Heart right ventricle (tissue), 16 donors: ENCODE measurements around the gene CTDNEP1. TPM values are rescaled to one million over a fixed set of nuclear protein-coding genes. Genes with fewer than 3 reads are reported as not detected.

Source experiments
- ATAC-seq, 8 donors: fragments of 200-7000 bp; cut with Tn5 transposase; one replicate each; pipeline ENCODE4 v1.9.1; 2020; ENCODE audit warnings: mild to moderate bottlenecking in 8 of 8, moderate library complexity in 8 of 8, moderate number of reproducible peaks in 1 of 8
- DNase-seq, 2 donors: peaks; one replicate each; pipeline ENCODE4 v3.0.0-alpha.2; 2020
- H3K27ac ChIP-seq, 10 donors: fragments of 200-600 bp; sonication (generic) in 2 of 10; one replicate each; pipeline versions ENCODE4 v1.5.0 to v1.8.0; 2020 to 2022; ENCODE audit warnings: mild to moderate bottlenecking in 3 of 10
- H3K27me3 ChIP-seq, 7 donors: fragments of 200-600 bp; one replicate each; pipeline ENCODE4 v1.8.0; 2021 to 2022; ENCODE audit warnings: mild to moderate bottlenecking in 2 of 7
- H3K36me3 ChIP-seq, 9 donors: fragments of 200-600 bp; sonication (generic) in 1 of 9; one replicate each; pipeline versions ENCODE4 v1.5.0 to v1.8.0; 2020 to 2022; ENCODE audit warnings: mild to moderate bottlenecking in 2 of 9
- H3K4me1 ChIP-seq, 9 donors: fragments of 200-600 bp; sonication (generic) in 1 of 9; one replicate each; pipeline versions ENCODE4 v1.5.0 to v1.8.0; 2020 to 2022; ENCODE audit warnings: mild to moderate bottlenecking in 4 of 9
- H3K4me3 ChIP-seq, 10 donors: fragments of 200-600 bp; sonication (generic) in 2 of 10; one replicate each; pipeline versions ENCODE4 v1.5.0 to v1.8.0; 2020 to 2022; ENCODE audit warnings: mild to moderate bottlenecking in 7 of 10, moderate library complexity in 2 of 10
- H3K9me3 ChIP-seq, 11 donors: fragments of 200-600 bp in 10 of 11; sonication (generic) in 2 of 11; one replicate each; pipeline versions ENCODE4 v1.5.0 to v1.8.0; 2013 to 2022; ENCODE audit warnings: mild to moderate bottlenecking in 2 of 11, control low read depth in 1 of 11, moderate library complexity in 1 of 11
- WGBS, 2 donors: extraction: QIAGEN DNeasy Blood & Tissue Kit; methylation state at CpG; one replicate each; pipeline ENCODE4 v1.1.7; 2013; ENCODE audit warnings: inconsistent platforms in 1 of 2; 5-methylcytosine and 5-hydroxymethylcytosine counted together
- intact Hi-C, 10 donors: fragments of 100-400 bp; cut with DNase I; formaldehyde crosslinking; loops; one replicate each; pipeline versions ENCODE4 v1.11.1 to v1.14.2; 2022
- polyA plus RNA-seq, 2 donors: library from polyadenylated mRNA; stranded (reverse); fragments of 200-250 nt; gene quantifications; one replicate each; pipeline ENCODE4 v1.2.3, GENCODE V29; 2013
- total RNA-seq, 10 donors: library from RNA; stranded (reverse); fragmentation: NEBNext Ultra II Directional in 3 of 10; extraction: Animal tissue kit (Norgen Biotek cat#: 25700) in 3 of 10; gene quantifications; one replicate each; pipeline versions ENCODE4 v1.2.1 to v1.2.4, GENCODE V29; 2021 to 2023
- TF ChIP-seq, protein P1 (sequence below), 9 donors: fragments of 200-600 bp; sonication (generic) in 2 of 9; IDR thresholded peaks; one replicate each; pipeline versions ENCODE4 v1.5.0 to v1.8.0; 2021 to 2022; ENCODE audit warnings: antibody characterized with exemption in 9 of 9, mild to moderate bottlenecking in 5 of 9, moderate library complexity in 1 of 9
- donor health status: Arrhythmogenic right ventricular cardiomyopathy.
- donor health status: ischemic (EF 13 %, LVEDD 7.1; RV severe dilation, severe dysfunction).
- donor health status: healthy with polysubstance abuse.
- donor health status: DM: no; HTN: yes; CAD: no.
- donor health status: DM: no; HTN: no; CAD: no.
- donor health status: ischemic (EF 25% LVEDD 6.9; RV normal size, moderate dysfunction).
- donor health status: ischemic (EF 25% LVEDD 5.7; RV mildly dilated, moderate dysfunction).
- donor health status: healthy.
- donor health status: DM: yes; HTN: yes; CAD: no.
- donor health status: Ischemic cardiomyopathy.
- donor health status: ischemic (EF 35%, LVEDD 5.7; RV mildly dilated, moderate dysfunction).
- donor health status: nonischemic (EF 11% LVEDD 7.7; RV severe dilation, severe dysfunction).
- donor health status: DM: yes; HTN: yes; CAD: no.
- donor health status: PGD.
- donor health status: ischemic (EF 29% LVEDD 5.4; RV normal size, mild dysfunction).
- donor health status: nonischemic (EF 23%, LVEDD 6.1; RV moderate dilation, normal function).

CTDNEP1 gene
- total and polyA plus RNA-seq, 12 donors, result 56.3 to 135 (median 110) TPM

DNA sequence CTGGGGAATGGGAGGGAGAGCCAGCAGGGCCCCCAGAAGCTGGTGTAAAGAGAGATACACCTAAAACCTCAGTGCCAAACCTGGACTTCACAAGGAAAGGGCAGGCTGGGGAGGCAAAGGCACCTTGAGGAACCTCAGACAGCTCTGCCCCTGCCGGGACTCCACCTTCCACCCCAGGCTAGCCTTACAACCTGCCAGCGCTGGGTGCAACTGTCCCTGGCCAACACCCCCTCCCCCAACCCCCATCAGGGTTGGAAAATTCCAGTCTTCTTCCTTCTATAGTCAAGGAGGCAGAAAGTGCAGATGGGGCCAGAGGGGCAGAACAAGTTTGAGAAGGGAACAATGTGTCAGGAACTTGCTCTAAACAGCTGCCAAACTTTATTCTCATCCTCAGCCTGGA, 40.7 kb upstream of the CTDNEP1 start:
- TF ChIP-seq, protein P1, sequence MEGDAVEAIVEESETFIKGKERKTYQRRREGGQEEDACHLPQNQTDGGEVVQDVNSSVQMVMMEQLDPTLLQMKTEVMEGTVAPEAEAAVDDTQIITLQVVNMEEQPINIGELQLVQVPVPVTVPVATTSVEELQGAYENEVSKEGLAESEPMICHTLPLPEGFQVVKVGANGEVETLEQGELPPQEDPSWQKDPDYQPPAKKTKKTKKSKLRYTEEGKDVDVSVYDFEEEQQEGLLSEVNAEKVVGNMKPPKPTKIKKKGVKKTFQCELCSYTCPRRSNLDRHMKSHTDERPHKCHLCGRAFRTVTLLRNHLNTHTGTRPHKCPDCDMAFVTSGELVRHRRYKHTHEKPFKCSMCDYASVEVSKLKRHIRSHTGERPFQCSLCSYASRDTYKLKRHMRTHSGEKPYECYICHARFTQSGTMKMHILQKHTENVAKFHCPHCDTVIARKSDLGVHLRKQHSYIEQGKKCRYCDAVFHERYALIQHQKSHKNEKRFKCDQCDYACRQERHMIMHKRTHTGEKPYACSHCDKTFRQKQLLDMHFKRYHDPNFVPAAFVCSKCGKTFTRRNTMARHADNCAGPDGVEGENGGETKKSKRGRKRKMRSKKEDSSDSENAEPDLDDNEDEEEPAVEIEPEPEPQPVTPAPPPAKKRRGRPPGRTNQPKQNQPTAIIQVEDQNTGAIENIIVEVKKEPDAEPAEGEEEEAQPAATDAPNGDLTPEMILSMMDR (IDR thresholded peaks at IDR 0.05), result no peak
- DNase-seq, result no peak
- H3K27me3 ChIP-seq, result peaks cover 0 to 80% (median 39%) of the 10 kb centered on the region in 7 donors
- peaks cover 0 to 7% (median 0%) of the 10 kb centered on the region in 9 donors for H3K36me3 ChIP-seq
- intact Hi-C loops, result loop anchor here in 4 of 10 donors (10.0 kb wide), 2 partner anchors 237 to 247 kb away; partner anchors contain the start of gene SLC16A11 (in 2 of the 4)
- 77 to 80% methylated on average over 2 of the region's 2 CpGs for WGBS, 2 donors
- ATAC-seq, result no peak
- H3K9me3 ChIP-seq, result no peaks in the 10 kb centered on the region
- H3K27ac ChIP-seq, result peak overlapping the region in 6 of 10 donors; percentile 7 to 55 (median 27)
- H3K4me1 ChIP-seq, result peaks cover 21 to 70% (median 58%) of the 10 kb centered on the region in 9 donors
- H3K4me3 ChIP-seq, result no peak overlapping the region

DNA sequence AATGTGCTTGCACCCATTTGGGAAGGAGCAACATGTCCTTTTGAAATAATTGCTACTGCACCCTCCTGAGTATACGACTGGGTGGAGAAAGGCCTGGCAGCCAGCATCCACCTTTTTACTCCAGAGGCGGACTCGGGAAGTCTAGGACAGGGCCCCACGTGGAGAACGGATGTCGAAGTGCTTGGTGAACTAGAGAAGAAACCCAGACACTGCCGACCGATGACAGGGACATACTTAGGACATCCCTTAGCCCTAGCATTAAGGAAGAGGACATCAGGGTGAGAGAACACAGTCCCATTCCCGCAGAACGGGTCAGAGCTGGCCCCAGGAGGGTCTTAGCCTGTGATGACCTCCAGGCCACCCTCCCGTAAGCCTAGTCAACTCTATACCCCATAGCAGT, 39.2 kb upstream of the CTDNEP1 start:
- intact Hi-C loops, result loop anchor here in 4 of 10 donors (10.0 kb wide), 2 partner anchors 236 to 246 kb away; partner anchors contain the start of gene SLC16A11 (in 2 of the 4)
- TF ChIP-seq, protein P1 (IDR thresholded peaks at IDR 0.05), result no peak

DNA sequence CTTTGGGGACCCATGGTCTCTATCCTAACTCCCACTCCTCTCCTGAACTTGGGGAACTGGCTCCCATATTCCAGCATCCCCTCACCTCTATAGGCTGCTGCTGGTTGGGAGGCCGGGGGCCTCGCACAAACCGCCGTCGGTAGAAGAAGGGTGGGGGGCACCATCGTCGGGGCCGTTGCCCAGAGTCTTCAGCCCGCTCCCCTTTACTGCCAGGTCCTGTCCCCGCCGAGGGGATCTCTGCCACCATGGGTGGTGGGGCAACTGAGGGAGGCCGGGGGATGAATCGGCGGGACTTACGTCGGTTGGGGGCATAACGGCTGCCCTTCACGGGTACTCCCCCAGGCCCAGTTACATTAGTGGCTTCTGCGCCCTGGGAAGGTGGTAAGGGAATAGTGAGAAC, 38.6 kb upstream of the CTDNEP1 start:
- DNase-seq, result no peak
- 86 to 87% methylated on average over 19 of the region's 19 CpGs for WGBS, 2 donors
- intact Hi-C loops, result loop anchor here in 4 of 10 donors (10.0 kb wide), 2 partner anchors 235 to 245 kb away; partner anchors contain the start of gene SLC16A11 (in 2 of the 4)

More for the DNA sequence above, 39.2 kb upstream of the CTDNEP1 start:
- DNase-seq, result no peak
- peaks cover 0 to 22% (median 2%) of the 10 kb centered on the region in 9 donors for H3K36me3 ChIP-seq
- H3K27me3 ChIP-seq, result peaks cover 0 to 77% (median 39%) of the 10 kb centered on the region in 7 donors
- no peak overlapping the region for H3K4me3 ChIP-seq
- H3K9me3 ChIP-seq, result no peaks in the 10 kb centered on the region
- ATAC-seq, result peak in 5 of 8 donors; percentile 2 to 14 (median 5)
- peaks cover 18 to 65% (median 48%) of the 10 kb centered on the region in 9 donors for H3K4me1 ChIP-seq
- 39 to 42% methylated on average over 11 of the region's 11 CpGs for WGBS, 2 donors
- peak overlapping the region in 7 of 10 donors; percentile 3 to 51 (median 22) for H3K27ac ChIP-seq

DNA sequence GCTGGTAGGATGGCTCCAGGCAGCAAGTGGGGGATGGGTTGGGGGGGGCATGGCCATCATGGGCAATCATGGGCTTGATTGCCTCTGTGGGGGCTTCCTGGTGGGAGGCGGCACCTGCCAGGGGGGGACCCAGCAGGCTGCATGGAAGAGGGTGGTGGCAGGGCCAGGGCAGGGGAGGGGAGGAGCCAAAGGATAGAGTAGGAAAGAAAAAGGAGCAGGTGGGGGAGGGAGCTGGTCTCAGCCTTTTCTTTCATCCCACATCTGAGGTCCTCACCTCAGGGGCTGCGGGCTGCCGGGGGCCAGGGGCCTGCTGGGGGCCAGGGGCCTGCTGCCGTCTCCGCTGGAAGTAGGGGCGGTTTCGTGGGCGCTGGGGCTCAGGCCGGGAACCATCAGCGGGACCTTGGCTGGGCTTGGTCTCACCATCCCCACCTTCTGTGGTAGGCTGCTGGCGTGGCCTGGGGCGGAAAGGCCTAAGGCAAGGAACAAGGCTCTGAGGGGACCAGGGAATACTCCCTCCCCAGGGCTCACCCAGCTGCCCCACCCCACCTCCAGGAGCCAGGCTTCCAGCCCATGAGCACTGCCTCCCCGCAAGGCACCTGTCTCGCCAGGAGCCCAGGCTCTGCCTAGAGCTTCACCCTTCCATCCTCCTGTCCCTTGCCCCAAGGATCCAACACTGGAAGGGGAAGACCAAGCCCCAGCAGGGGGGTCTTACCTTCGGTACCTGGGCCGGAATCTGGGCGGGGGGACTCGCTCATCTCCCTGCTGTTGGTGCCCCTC, 37.9 kb upstream of the CTDNEP1 start:
- no peak overlapping the region for H3K4me3 ChIP-seq
- ATAC-seq (peak; percentile 2 to 34 (median 20)), DNase-seq (no peak)
- intact Hi-C loops, result loop anchor here in 4 of 10 donors (10.0 kb wide), 2 partner anchors 235 to 245 kb away; partner anchors contain the start of gene SLC16A11 (in 2 of the 4)
- peak overlapping the region in 5 of 10 donors; percentile 15 to 48 (median 38) for H3K27ac ChIP-seq
- H3K36me3 ChIP-seq, result peaks cover 0 to 34% (median 7%) of the 10 kb centered on the region in 9 donors
- TF ChIP-seq, protein P1 (IDR thresholded peaks at IDR 0.05), result no peak
- H3K9me3 ChIP-seq, result no peaks in the 10 kb centered on the region
- WGBS, 2 donors, result 73 to 79% methylated on average over 13 to 18 of the region's 18 CpGs
- peaks cover 0 to 67% (median 33%) of the 10 kb centered on the region in 7 donors for H3K27me3 ChIP-seq
- H3K4me1 ChIP-seq, result peaks cover 12 to 67% (median 39%) of the 10 kb centered on the region in 9 donors

More for the DNA sequence above, 38.6 kb upstream of the CTDNEP1 start:
- no peaks in the 10 kb centered on the region for H3K9me3 ChIP-seq
- TF ChIP-seq, protein P1 (IDR thresholded peaks at IDR 0.05), result no peak
- ATAC-seq, result peak in 4 of 8 donors; percentile 0 to 2 (median 1)
- H3K4me1 ChIP-seq, result peaks cover 18 to 65% (median 44%) of the 10 kb centered on the region in 9 donors
- H3K27me3 ChIP-seq, result peaks cover 0 to 72% (median 39%) of the 10 kb centered on the region in 7 donors
- H3K27ac ChIP-seq, result peak overlapping the region in 7 of 10 donors; percentile 9 to 51 (median 38)
- no peak overlapping the region for H3K4me3 ChIP-seq
- peaks cover 0 to 27% (median 6%) of the 10 kb centered on the region in 9 donors for H3K36me3 ChIP-seq
